Keratinocyte (primary cell): ENCODE results near the gene B4GALT7. TPM values are rescaled to one million over a fixed set of nuclear protein-coding genes. Genes with fewer than 3 reads are reported as not detected.

Source experiments
- DNase-seq: peaks from one replicate; pipeline ENCODE4 v3.0.0-alpha.2; 2011; ENCODE audit warnings: low read depth, missing footprints, low spot score
- FAIRE-seq: peaks from 2 replicates; lab custom pipeline; 2011; peaks lifted over from hg19 to GRCh38; lab: Jason Lieb, UNC
- H2AFZ ChIP-seq: 2 replicates; pipeline ENCODE4 v1.6.0; 2012; ENCODE audit warnings: low read length, control low read depth, inconsistent platforms; ENCODE audit not compliant: control insufficient read depth
- H3K27ac ChIP-seq: 2 replicates; pipeline ENCODE4 v1.5.1; 2011; ENCODE audit warnings: low read length; ENCODE audit not compliant: control insufficient read depth, insufficient read depth
- H3K27me3 ChIP-seq: 3 replicates; pipeline ENCODE4 v1.6.0; 2011; ENCODE audit warnings: low read length; ENCODE audit not compliant: control insufficient read depth, insufficient read depth; ENCODE audit errors: extremely low read depth
- H3K36me3 ChIP-seq, 2 experiments: 2 replicates in 1 of 2; 3 replicates in 1 of 2; pipeline ENCODE4 v1.5.1; 2011; ENCODE audit warnings: low read length in 2 of 2, mild to moderate bottlenecking in 1 of 2; ENCODE audit not compliant: control insufficient read depth in 2 of 2, insufficient read depth in 2 of 2; ENCODE audit errors: extremely low read depth in 1 of 2
- H3K4me1 ChIP-seq: 3 replicates; pipeline ENCODE4 v1.5.1; 2011; ENCODE audit warnings: low read length; ENCODE audit not compliant: control insufficient read depth, insufficient read depth; ENCODE audit errors: extremely low read depth
- H3K4me2 ChIP-seq: 3 replicates; pipeline ENCODE4 v1.6.0; 2011; ENCODE audit warnings: low read depth, low read length; ENCODE audit not compliant: control insufficient read depth, insufficient read depth; ENCODE audit errors: extremely low read depth
- H3K4me3 ChIP-seq, 3 experiments: fragments of 200-600 bp in 1 of 3; sonication (generic) in 1 of 3; 2 replicates in 2 of 3; 3 replicates in 1 of 3; pipeline ENCODE4 v1.5.1; 2011 to 2016; ENCODE audit warnings: low read length in 3 of 3, mild to moderate bottlenecking in 3 of 3, control low read depth in 2 of 3, inconsistent platforms in 1 of 3, low read depth in 1 of 3, mixed read lengths in 1 of 3, mixed run types in 1 of 3, moderate library complexity in 1 of 3; ENCODE audit not compliant: control insufficient read depth in 2 of 3, insufficient read depth in 2 of 3; ENCODE audit errors: extremely low read depth in 1 of 3
- H3K79me2 ChIP-seq: 2 replicates; pipeline ENCODE4 v1.6.0; 2012; ENCODE audit warnings: low read length; ENCODE audit not compliant: control insufficient read depth, insufficient read depth
- H3K9ac ChIP-seq: 3 replicates; pipeline ENCODE4 v1.6.0; 2011; ENCODE audit warnings: low read length; ENCODE audit not compliant: control insufficient read depth, insufficient read depth; ENCODE audit errors: extremely low read depth
- H3K9me1 ChIP-seq: 3 replicates; pipeline ENCODE4 v1.6.0; 2011; ENCODE audit warnings: low read length; ENCODE audit not compliant: control insufficient read depth, insufficient read depth; ENCODE audit errors: extremely low read depth
- H3K9me3 ChIP-seq: 2 replicates; pipeline ENCODE4 v1.5.1; 2012; ENCODE audit warnings: low read depth, low read length; ENCODE audit not compliant: control insufficient read depth
- H4K20me1 ChIP-seq: 3 replicates; pipeline ENCODE4 v1.6.0; 2011; ENCODE audit warnings: low read length; ENCODE audit not compliant: control insufficient read depth, insufficient read depth; ENCODE audit errors: extremely low read depth
- EZH2 ChIP-seq: IDR thresholded peaks from one replicate; pipeline ENCODE4 v1.6.1; 2012; ENCODE audit warnings: inconsistent platforms, mild to moderate bottlenecking, low read length, moderate library complexity
- dilution Hi-C: fragments of 300-500 bp; cut with MboI; formaldehyde crosslinking; loops from one replicate; pipeline ENCODE4 v1.7.0; 2020; ENCODE audit warnings: low sequenced_read_pairs; ENCODE audit not compliant: extremely low pct_ligation_motif_present
- polyA plus RNA-seq, 5 experiments: library from polyadenylated mRNA; depleted of rRNA in 3 of 5; stranded (reverse) in 3 of 5; stranded (forward) in 1 of 5; unstranded in 1 of 5; fragments of >200 nt; gene quantifications; 1 replicate in 1 of 5; 2 replicates in 3 of 5; 3 replicates in 1 of 5; pipeline versions ENCODE4 v1.2.1 to v1.2.3, GENCODE V29; 2011 to 2012; ENCODE audit warnings: missing spikeins in 2 of 5, low read depth in 1 of 5, low replicate concordance in 1 of 5
- TF ChIP-seq, protein P1 (sequence below), 3 experiments: IDR thresholded peaks in 1 of 3; conservative IDR thresholded peaks in 1 of 3; optimal IDR thresholded peaks in 1 of 3; 2 replicates in 2 of 3; 3 replicates in 1 of 3; pipeline versions ENCODE3 to v1.5.1; 2011; ENCODE audit warnings: low read length in 3 of 3, mild to moderate bottlenecking in 3 of 3, moderate library complexity in 2 of 3, control low read depth in 1 of 3, inconsistent platforms in 1 of 3; ENCODE audit not compliant: insufficient read depth in 2 of 3; ENCODE audit errors: extremely low read depth in 1 of 3

The B4GALT7 gene
- polyA plus RNA-seq, 1 donor (not counting 4 experiments of a cell fraction or from before 2014, with no cell fraction given), result 15.7 TPM

DNA sequence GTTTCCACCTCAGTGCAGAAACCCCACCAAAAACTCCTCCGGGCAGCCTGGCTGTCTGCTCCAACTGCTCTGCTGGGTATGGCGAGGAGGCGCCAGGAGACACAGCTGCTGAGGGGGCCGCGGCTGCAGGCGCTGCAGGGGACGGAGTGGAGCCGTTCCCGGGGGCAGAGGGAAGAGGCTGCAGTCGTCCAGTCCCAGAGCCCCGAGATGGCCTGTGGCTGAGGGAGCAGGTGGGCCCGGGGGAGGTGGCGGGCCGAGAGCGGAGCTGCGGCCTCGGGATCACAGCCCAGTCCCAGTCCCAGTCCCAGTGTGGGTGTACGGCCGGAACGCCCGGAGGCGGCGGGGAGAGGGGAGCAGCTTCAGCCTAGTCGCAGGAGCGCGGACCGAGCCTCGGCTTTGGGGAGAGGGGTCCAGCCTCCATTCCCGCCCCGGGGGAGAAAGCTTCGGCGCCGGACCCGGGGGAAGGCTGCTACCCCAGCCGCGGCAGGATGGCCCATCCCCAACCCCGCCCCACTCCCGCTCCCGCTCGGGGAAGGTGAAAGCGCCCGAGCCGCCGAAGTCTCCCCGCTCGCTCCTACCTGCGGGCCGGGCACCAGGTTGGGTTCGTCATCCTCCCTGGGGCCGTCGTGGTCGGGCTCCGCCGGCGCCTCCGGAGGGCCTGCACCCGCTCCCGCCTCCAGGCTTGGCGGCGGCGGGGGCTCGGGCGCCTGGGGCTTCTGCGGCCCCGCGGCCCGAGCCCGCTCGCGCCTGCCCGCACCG, 46.1 kb upstream of the B4GALT7 start:
- H3K27me3 ChIP-seq, result no peaks in the 10 kb centered on the region
- FAIRE-seq, result no peak
- H3K4me2 ChIP-seq, result peak overlapping the region; percentile 91
- peak overlapping the region; percentile 76 for H3K9ac ChIP-seq
- peaks cover 48% of the 10 kb centered on the region for H3K79me2 ChIP-seq
- peak overlapping the region; percentile 44 for H3K27ac ChIP-seq
- no peaks in the 10 kb centered on the region for H3K9me3 ChIP-seq
- H3K36me3 ChIP-seq, result peaks cover 9 to 11% of the 10 kb centered on the region in 2 experiments
- dilution Hi-C loops, result no loop called here
- H4K20me1 ChIP-seq, result no peaks in the 10 kb centered on the region
- peak overlapping the region; percentile 25 for H2AFZ ChIP-seq
- peak overlapping the region; percentile 80 to 92 (median 88) for H3K4me3 ChIP-seq
- peaks cover 3% of the 10 kb centered on the region for H3K9me1 ChIP-seq
- H3K4me1 ChIP-seq, result peaks cover 22% of the 10 kb centered on the region
- no peak for DNase-seq
- TF ChIP-seq EZH2, result no peak

DNA sequence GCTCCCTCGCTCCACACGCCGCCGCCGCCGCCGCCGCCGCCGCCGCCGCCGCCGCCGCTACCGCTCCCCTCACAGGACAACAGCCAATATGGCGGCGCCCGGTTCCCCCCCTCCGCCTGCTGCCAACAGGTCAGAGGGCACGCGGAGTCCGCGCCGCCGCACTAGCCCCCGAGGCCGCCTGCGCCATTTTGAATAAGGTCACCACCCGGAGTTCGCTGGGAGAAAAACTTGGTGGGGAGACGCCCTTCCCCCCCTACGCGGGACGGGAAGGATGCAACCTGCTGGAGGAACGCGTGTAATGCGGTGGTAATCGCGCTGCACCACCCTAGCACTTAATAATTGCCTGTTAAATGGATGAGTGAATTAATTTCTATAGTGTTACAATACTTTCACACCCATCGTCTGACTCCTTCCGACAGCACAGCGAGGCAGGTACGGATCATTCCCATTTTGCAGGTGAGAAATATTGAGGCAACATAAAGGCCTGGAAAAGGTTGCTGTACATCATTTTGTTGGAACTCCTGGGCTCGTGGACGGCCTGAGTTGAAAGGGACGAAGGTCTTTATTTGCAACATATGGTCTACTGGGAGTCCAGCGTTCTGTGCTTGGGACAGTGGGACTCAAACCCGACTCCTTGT, 45.3 kb upstream of the B4GALT7 start, which contains the start of gene FAM193B:
TSS of gene FAM193B (minus strand) at position 90 of the 638 bp plus-strand sequence. CDS start 105 bp downstream, outside the sequence.
- peak within 1 kb of the TSS; percentile 44 for H3K27ac ChIP-seq
- H3K27me3 ChIP-seq, result no peaks in the 10 kb centered on the region
- H3K4me1 ChIP-seq, result peaks cover 27% of the 10 kb centered on the region
- dilution Hi-C loops, result no loop called here
- no peaks in the 10 kb centered on the region for H4K20me1 ChIP-seq
- no peak for FAIRE-seq
- TF ChIP-seq, protein P1, sequence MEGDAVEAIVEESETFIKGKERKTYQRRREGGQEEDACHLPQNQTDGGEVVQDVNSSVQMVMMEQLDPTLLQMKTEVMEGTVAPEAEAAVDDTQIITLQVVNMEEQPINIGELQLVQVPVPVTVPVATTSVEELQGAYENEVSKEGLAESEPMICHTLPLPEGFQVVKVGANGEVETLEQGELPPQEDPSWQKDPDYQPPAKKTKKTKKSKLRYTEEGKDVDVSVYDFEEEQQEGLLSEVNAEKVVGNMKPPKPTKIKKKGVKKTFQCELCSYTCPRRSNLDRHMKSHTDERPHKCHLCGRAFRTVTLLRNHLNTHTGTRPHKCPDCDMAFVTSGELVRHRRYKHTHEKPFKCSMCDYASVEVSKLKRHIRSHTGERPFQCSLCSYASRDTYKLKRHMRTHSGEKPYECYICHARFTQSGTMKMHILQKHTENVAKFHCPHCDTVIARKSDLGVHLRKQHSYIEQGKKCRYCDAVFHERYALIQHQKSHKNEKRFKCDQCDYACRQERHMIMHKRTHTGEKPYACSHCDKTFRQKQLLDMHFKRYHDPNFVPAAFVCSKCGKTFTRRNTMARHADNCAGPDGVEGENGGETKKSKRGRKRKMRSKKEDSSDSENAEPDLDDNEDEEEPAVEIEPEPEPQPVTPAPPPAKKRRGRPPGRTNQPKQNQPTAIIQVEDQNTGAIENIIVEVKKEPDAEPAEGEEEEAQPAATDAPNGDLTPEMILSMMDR (optimal IDR thresholded peaks at IDR 0.05 in 1 of 3, IDR thresholded peaks at IDR 0.05 in 1 of 3, conservative IDR thresholded peaks at IDR 0.05 in 1 of 3; ENCODE audit: extremely low read depth in 1 of 3, insufficient read depth in 2 of 3, low read length in 3 of 3), result peak; percentile 38 to 50 (median 43)
- no peak for TF ChIP-seq EZH2
- peaks cover 44% of the 10 kb centered on the region for H3K79me2 ChIP-seq
- H3K36me3 ChIP-seq, result peaks cover 9% of the 10 kb centered on the region in 2 experiments
- peak within 1 kb of the TSS; percentile 73 for H2AFZ ChIP-seq
- H3K4me3 ChIP-seq, result peak within 1 kb of the TSS; percentile 80 to 92 (median 88)
- peak within 1 kb of the TSS; percentile 91 for H3K4me2 ChIP-seq
- peak within 1 kb of the TSS; percentile 76 for H3K9ac ChIP-seq
- peaks cover 3% of the 10 kb centered on the region for H3K9me1 ChIP-seq
- DNase-seq, result no peak
- H3K9me3 ChIP-seq, result no peaks in the 10 kb centered on the region
